HEK293 (cell line): ENCODE measurements around the gene RPL4.
A peak's percentile ranks its signal among the peaks of the same experiment; 100 is the strongest.

ENCODE experiments used
- BCL11B ChIP-seq: fragments of 450-650 bp; formaldehyde crosslinking; IDR thresholded peaks from 2 replicates; pipeline ENCODE4 v1.5.1; 2016; ENCODE audit warnings: low read depth, missing biosample characterization, missing genetic modification characterization
- EGR2 ChIP-seq: fragments of 450-650 bp; formaldehyde crosslinking; IDR thresholded peaks from 2 replicates; pipeline ENCODE4 v1.5.1; 2016; ENCODE audit warnings: low read depth, missing biosample characterization, missing genetic modification characterization
- MEIS1 ChIP-seq: sonication (generic); formaldehyde crosslinking; IDR thresholded peaks from 2 replicates; pipeline ENCODE4 v1.8.1; 2022; ENCODE audit warnings: missing genetic modification reagents, mild to moderate bottlenecking, borderline replicate concordance
- PRDM2 ChIP-seq: fragments of 450-650 bp; formaldehyde crosslinking; IDR thresholded peaks from 2 replicates; pipeline ENCODE4 v1.5.1; 2016; ENCODE audit warnings: missing biosample characterization, missing genetic modification characterization, borderline replicate concordance
- SETDB1 ChIP-seq: IDR thresholded peaks from one replicate; pipeline ENCODE4 v1.6.1; 2017; ENCODE audit warnings: mild to moderate bottlenecking, low read length, moderate library complexity, mixed read lengths; ENCODE audit not compliant: insufficient read length
- TCF7L2 ChIP-seq: IDR thresholded peaks from 2 replicates; pipeline ENCODE4 v1.6.1; 2011; ENCODE audit warnings: low read depth, mild to moderate bottlenecking, inconsistent platforms, low read length, moderate library complexity, borderline replicate concordance
- TRIM28 ChIP-seq: IDR thresholded peaks from 2 replicates; pipeline ENCODE4 v1.6.1; 2011; ENCODE audit warnings: low read length, control low read depth, borderline replicate concordance
- YY2 ChIP-seq: fragments of 450-650 bp; formaldehyde crosslinking; IDR thresholded peaks from 2 replicates; pipeline ENCODE4 v1.5.1; 2016; ENCODE audit warnings: missing biosample characterization, missing genetic modification characterization
- ZBTB21 ChIP-seq: fragments of 450-650 bp; formaldehyde crosslinking; IDR thresholded peaks from 2 replicates; pipeline ENCODE4 v1.5.1; 2017; ENCODE audit warnings: missing biosample characterization, missing genetic modification characterization
- ZFHX2 ChIP-seq: fragments of 450-650 bp; formaldehyde crosslinking; conservative IDR thresholded peaks from 2 replicates; pipeline ENCODE4 v1.5.1; 2016; ENCODE audit warnings: missing biosample characterization, missing genetic modification characterization
- ZIC2 ChIP-seq: fragments of 450-650 bp; formaldehyde crosslinking; IDR thresholded peaks from 2 replicates; pipeline ENCODE4 v1.5.1; 2016; ENCODE audit warnings: missing biosample characterization, missing genetic modification characterization
- ZNF112 ChIP-seq: fragments of 450-650 bp; formaldehyde crosslinking; IDR thresholded peaks from 2 replicates; pipeline ENCODE4 v1.5.0; 2017; ENCODE audit warnings: missing biosample characterization, missing genetic modification characterization
- ZNF133 ChIP-seq: fragments of 450-650 bp; formaldehyde crosslinking; IDR thresholded peaks from 2 replicates; pipeline ENCODE4 v1.5.1; 2016; ENCODE audit warnings: missing biosample characterization, missing genetic modification characterization
- ZNF16 ChIP-seq: fragments of 450-650 bp; formaldehyde crosslinking; IDR thresholded peaks from 2 replicates; pipeline ENCODE4 v1.5.1; 2016; ENCODE audit warnings: low read depth, missing biosample characterization, missing genetic modification characterization
- ZNF211 ChIP-seq: fragments of 450-650 bp; formaldehyde crosslinking; IDR thresholded peaks from 2 replicates; pipeline ENCODE4 v1.5.1; 2016; ENCODE audit warnings: low read depth, missing biosample characterization, missing genetic modification characterization
- ZNF23 ChIP-seq: fragments of 450-650 bp; formaldehyde crosslinking; IDR thresholded peaks from 2 replicates; pipeline ENCODE4 v1.5.1; 2016; ENCODE audit warnings: missing biosample characterization, missing genetic modification characterization, borderline replicate concordance
- ZNF266 ChIP-seq: fragments of 450-650 bp; formaldehyde crosslinking; IDR thresholded peaks from 2 replicates; pipeline ENCODE4 v1.5.1; 2016; ENCODE audit warnings: missing biosample characterization, missing genetic modification characterization, low read depth
- ZNF423 ChIP-seq: fragments of 450-650 bp; formaldehyde crosslinking; IDR thresholded peaks from 2 replicates; pipeline ENCODE4 v1.5.1; 2016; ENCODE audit warnings: missing biosample characterization, missing genetic modification characterization
- ZNF518A ChIP-seq: fragments of 450-650 bp; formaldehyde crosslinking; conservative IDR thresholded peaks from 2 replicates; pipeline ENCODE4 v1.5.1; 2016; ENCODE audit warnings: low read depth, missing biosample characterization, missing genetic modification characterization
- ZNF548 ChIP-seq: fragments of 450-650 bp; formaldehyde crosslinking; IDR thresholded peaks from 2 replicates; pipeline ENCODE4 v1.5.1; 2016; ENCODE audit warnings: missing biosample characterization, missing genetic modification characterization
- ZNF621 ChIP-seq: fragments of 450-650 bp; formaldehyde crosslinking; IDR thresholded peaks from 2 replicates; pipeline ENCODE4 v1.5.1; 2017; ENCODE audit warnings: missing biosample characterization, missing genetic modification characterization
- ZNF658 ChIP-seq: fragments of 450-650 bp; formaldehyde crosslinking; IDR thresholded peaks from 2 replicates; pipeline ENCODE4; 2016; ENCODE audit warnings: missing biosample characterization, missing genetic modification characterization
- ZNF701 ChIP-seq: fragments of 450-650 bp; formaldehyde crosslinking; IDR thresholded peaks from 2 replicates; pipeline ENCODE4 v1.5.1; 2016; ENCODE audit warnings: missing biosample characterization, missing genetic modification characterization
- ZSCAN4 ChIP-seq: fragments of 450-650 bp; formaldehyde crosslinking; IDR thresholded peaks from 2 replicates; pipeline ENCODE4 v1.5.1; 2017; ENCODE audit warnings: missing biosample characterization, missing genetic modification characterization
- ZSCAN5A ChIP-seq: fragments of 450-650 bp; formaldehyde crosslinking; IDR thresholded peaks from 2 replicates; pipeline ENCODE4 v1.5.1; 2016; ENCODE audit warnings: missing biosample characterization, missing genetic modification characterization

Gene RPL4

GRCh38 chr15:66497502-66498455 lies 6.9 kb downstream of the RPL4 start, which contains the start of gene SNAPC5 (continued):
- TF ChIP-seq ZSCAN5A (tag by site-specific recombination) (no peak), ZNF16 (tag by site-specific recombination) (no peak), ZNF621 (tag by site-specific recombination) (no peak), BCL11B (tag by site-specific recombination) (no peak), ZNF112 (no peak), ZBTB21 (tag by site-specific recombination) (peak; percentile 96), MEIS1 (no peak), ZNF266 (tag by site-specific recombination) (no peak), ZSCAN4 (tag by site-specific recombination) (no peak; the same call in 1 of the 2 replicates), EGR2 (peak; percentile 24; the same call in 1 of the 2 replicates), ZNF518A (tag by site-specific recombination) (no peak), TRIM28 (peak; percentile 81; the same call in 1 of the 2 replicates), ZNF211 (no peak), ZNF133 (tag by site-specific recombination) (no peak), PRDM2 (tag by site-specific recombination) (no peak; the same call in 1 of the 2 replicates), ZNF423 (tag by site-specific recombination) (0 out of 2 replicates have a peak, but pooled peaks have one; percentile 11), ZFHX2 (tag by site-specific recombination) (peak; percentile 55), ZIC2 (tag by site-specific recombination) (peak; percentile 84), SETDB1 (no peak), ZNF23 (no peak), ZNF658 (no peak), TCF7L2 (no peak), YY2 (tag by site-specific recombination) (peak; percentile 53), ZNF548 (tag by site-specific recombination) (no peak), ZNF701 (tag by site-specific recombination) (no peak)
